Keratinocyte (primary cell): ENCODE data around the gene CTNNBL1. TPM values are rescaled to one million over a fixed set of nuclear protein-coding genes. Genes with fewer than 3 reads are reported as not detected.

ENCODE experiments used
- DNase-seq: peaks from one replicate; pipeline ENCODE4 v3.0.0-alpha.2; 2011; ENCODE audit warnings: low read depth, missing footprints, low spot score
- FAIRE-seq: peaks from 2 replicates; lab custom pipeline; 2011; peaks lifted over from hg19 to GRCh38; lab: Jason Lieb, UNC
- H2AFZ ChIP-seq: 2 replicates; pipeline ENCODE4 v1.6.0; 2012; ENCODE audit warnings: low read length, control low read depth, inconsistent platforms; ENCODE audit not compliant: control insufficient read depth
- H3K27ac ChIP-seq: 2 replicates; pipeline ENCODE4 v1.5.1; 2011; ENCODE audit warnings: low read length; ENCODE audit not compliant: control insufficient read depth, insufficient read depth
- H3K27me3 ChIP-seq: 3 replicates; pipeline ENCODE4 v1.6.0; 2011; ENCODE audit warnings: low read length; ENCODE audit not compliant: control insufficient read depth, insufficient read depth; ENCODE audit errors: extremely low read depth
- H3K36me3 ChIP-seq, 2 experiments: 2 replicates in 1 of 2; 3 replicates in 1 of 2; pipeline ENCODE4 v1.5.1; 2011; ENCODE audit warnings: low read length in 2 of 2, mild to moderate bottlenecking in 1 of 2; ENCODE audit not compliant: control insufficient read depth in 2 of 2, insufficient read depth in 2 of 2; ENCODE audit errors: extremely low read depth in 1 of 2
- H3K4me1 ChIP-seq: 3 replicates; pipeline ENCODE4 v1.5.1; 2011; ENCODE audit warnings: low read length; ENCODE audit not compliant: control insufficient read depth, insufficient read depth; ENCODE audit errors: extremely low read depth
- H3K4me2 ChIP-seq: 3 replicates; pipeline ENCODE4 v1.6.0; 2011; ENCODE audit warnings: low read depth, low read length; ENCODE audit not compliant: control insufficient read depth, insufficient read depth; ENCODE audit errors: extremely low read depth
- H3K4me3 ChIP-seq, 3 experiments: fragments of 200-600 bp in 1 of 3; sonication (generic) in 1 of 3; 2 replicates in 2 of 3; 3 replicates in 1 of 3; pipeline ENCODE4 v1.5.1; 2011 to 2016; ENCODE audit warnings: low read length in 3 of 3, mild to moderate bottlenecking in 3 of 3, control low read depth in 2 of 3, inconsistent platforms in 1 of 3, low read depth in 1 of 3, mixed read lengths in 1 of 3, mixed run types in 1 of 3, moderate library complexity in 1 of 3; ENCODE audit not compliant: control insufficient read depth in 2 of 3, insufficient read depth in 2 of 3; ENCODE audit errors: extremely low read depth in 1 of 3
- H3K79me2 ChIP-seq: 2 replicates; pipeline ENCODE4 v1.6.0; 2012; ENCODE audit warnings: low read length; ENCODE audit not compliant: control insufficient read depth, insufficient read depth
- H3K9ac ChIP-seq: 3 replicates; pipeline ENCODE4 v1.6.0; 2011; ENCODE audit warnings: low read length; ENCODE audit not compliant: control insufficient read depth, insufficient read depth; ENCODE audit errors: extremely low read depth
- H3K9me1 ChIP-seq: 3 replicates; pipeline ENCODE4 v1.6.0; 2011; ENCODE audit warnings: low read length; ENCODE audit not compliant: control insufficient read depth, insufficient read depth; ENCODE audit errors: extremely low read depth
- H3K9me3 ChIP-seq: 2 replicates; pipeline ENCODE4 v1.5.1; 2012; ENCODE audit warnings: low read depth, low read length; ENCODE audit not compliant: control insufficient read depth
- H4K20me1 ChIP-seq: 3 replicates; pipeline ENCODE4 v1.6.0; 2011; ENCODE audit warnings: low read length; ENCODE audit not compliant: control insufficient read depth, insufficient read depth; ENCODE audit errors: extremely low read depth
- CTCF ChIP-seq, 3 experiments: IDR thresholded peaks in 1 of 3; conservative IDR thresholded peaks in 1 of 3; optimal IDR thresholded peaks in 1 of 3; 2 replicates in 2 of 3; 3 replicates in 1 of 3; pipeline versions ENCODE3 to v1.5.1; 2011; ENCODE audit warnings: low read length in 3 of 3, mild to moderate bottlenecking in 3 of 3, moderate library complexity in 2 of 3, control low read depth in 1 of 3, inconsistent platforms in 1 of 3; ENCODE audit not compliant: insufficient read depth in 2 of 3; ENCODE audit errors: extremely low read depth in 1 of 3
- EZH2 ChIP-seq: IDR thresholded peaks from one replicate; pipeline ENCODE4 v1.6.1; 2012; ENCODE audit warnings: inconsistent platforms, mild to moderate bottlenecking, low read length, moderate library complexity
- dilution Hi-C: fragments of 300-500 bp; cut with MboI; formaldehyde crosslinking; loops from one replicate; pipeline ENCODE4 v1.7.0; 2020; ENCODE audit warnings: low sequenced_read_pairs; ENCODE audit not compliant: extremely low pct_ligation_motif_present
- polyA plus RNA-seq, 5 experiments: library from polyadenylated mRNA; depleted of rRNA in 3 of 5; stranded (reverse) in 3 of 5; stranded (forward) in 1 of 5; unstranded in 1 of 5; fragments of >200 nt; gene quantifications; 1 replicate in 1 of 5; 2 replicates in 3 of 5; 3 replicates in 1 of 5; pipeline versions ENCODE4 v1.2.1 to v1.2.3, GENCODE V29; 2011 to 2012; ENCODE audit warnings: missing spikeins in 2 of 5, low read depth in 1 of 5, low replicate concordance in 1 of 5

Gene CTNNBL1
- polyA plus RNA-seq, 1 donor (not counting 4 experiments of a cell fraction or from before 2014, with no cell fraction given) = 37.0 TPM

GRCh38 chr20:37777012-37777950 lies 83.5 kb downstream of the CTNNBL1 start:
- no peak overlapping the region for H3K9ac ChIP-seq
- H3K27ac ChIP-seq = no peak overlapping the region
- dilution Hi-C loops = no loop called here
- TF ChIP-seq EZH2 = no peak
- no peak for TF ChIP-seq CTCF (optimal IDR thresholded peaks at IDR 0.05 in 1 of 3, IDR thresholded peaks at IDR 0.05 in 1 of 3, conservative IDR thresholded peaks at IDR 0.05 in 1 of 3; ENCODE audit: extremely low read depth in 1 of 3, insufficient read depth in 2 of 3, low read length in 3 of 3)
- H3K9me1 ChIP-seq = no peaks in the 10 kb centered on the region
- H3K4me2 ChIP-seq = no peak overlapping the region
- peaks cover 3 to 6% of the 10 kb centered on the region in 2 experiments for H3K36me3 ChIP-seq
- H4K20me1 ChIP-seq = no peaks in the 10 kb centered on the region
- no peak overlapping the region for H3K4me3 ChIP-seq
- H3K79me2 ChIP-seq = no peaks in the 10 kb centered on the region
- H3K4me1 ChIP-seq = no peaks in the 10 kb centered on the region
- H3K27me3 ChIP-seq = no peaks in the 10 kb centered on the region
- FAIRE-seq = no peak
- no peaks in the 10 kb centered on the region for H3K9me3 ChIP-seq
- no peak overlapping the region for H2AFZ ChIP-seq
- DNase-seq = no peak

- FAIRE-seq (no peak), DNase-seq (no peak)
- no peak overlapping the region for H3K27ac ChIP-seq
- H3K79me2 ChIP-seq = no peaks in the 10 kb centered on the region
- no peaks in the 10 kb centered on the region for H3K4me1 ChIP-seq
- no peak for TF ChIP-seq EZH2
- no peak for TF ChIP-seq CTCF (optimal IDR thresholded peaks at IDR 0.05 in 1 of 3, IDR thresholded peaks at IDR 0.05 in 1 of 3, conservative IDR thresholded peaks at IDR 0.05 in 1 of 3; ENCODE audit: extremely low read depth in 1 of 3, insufficient read depth in 2 of 3, low read length in 3 of 3)
- H4K20me1 ChIP-seq = no peaks in the 10 kb centered on the region
- H3K27me3 ChIP-seq = no peaks in the 10 kb centered on the region
- no peaks in the 10 kb centered on the region for H3K9me3 ChIP-seq
- no peak overlapping the region for H3K4me3 ChIP-seq
- no peak overlapping the region for H2AFZ ChIP-seq
- no peak overlapping the region for H3K4me2 ChIP-seq
- dilution Hi-C loops = no loop called here
- H3K9ac ChIP-seq = no peak overlapping the region
- H3K36me3 ChIP-seq = peaks cover 3 to 6% of the 10 kb centered on the region in 2 experiments
- no peaks in the 10 kb centered on the region for H3K9me1 ChIP-seq
Measured at GRCh38 chr20:37777988-37778659, 84.3 kb downstream of the CTNNBL1 start.
